K562 (cell line): Measurements from ENCODE around the gene S100P. TPM values are rescaled to one million over a fixed set of nuclear protein-coding genes. Genes with fewer than 3 reads are reported as not detected.

Source experiments
- ATF1 ChIP-seq, 2 experiments: fragments of 450-650 bp in 1 of 2; IDR thresholded peaks; 2 replicates each; pipeline ENCODE4 v1.6.1; 2016; ENCODE audit warnings: missing compliant biosample characterization in 1 of 2, missing genetic modification characterization in 1 of 2
- CEBPB ChIP-seq: fragments of 450-650 bp; IDR thresholded peaks from 2 replicates; pipeline ENCODE4 v1.6.1; 2016; ENCODE audit warnings: missing genetic modification characterization, missing compliant biosample characterization
- CTCF ChIP-seq, 3 experiments: IDR thresholded peaks in 2 of 3; conservative IDR thresholded peaks in 1 of 3; 2 replicates each; pipeline ENCODE4 v1.5.1; 2011 to 2012; ENCODE audit warnings: low read length in 3 of 3, mild to moderate bottlenecking in 3 of 3, control low read depth in 2 of 3, improper control_type of control experiment in 1 of 3, inconsistent platforms in 1 of 3, low read depth in 1 of 3, mixed read lengths in 1 of 3, moderate library complexity in 1 of 3; ENCODE audit not compliant: insufficient read depth in 2 of 3
- MYNN ChIP-seq, 2 experiments: sonication (generic); formaldehyde crosslinking in 1 of 2; IDR thresholded peaks; 2 replicates each; pipeline versions ENCODE4 v1.5.0 to v1.6.1; 2016 to 2020; ENCODE audit warnings: antibody characterized with exemption in 1 of 2, missing genetic modification reagents in 1 of 2
- NRF1 ChIP-seq, 2 experiments: fragments of 450-650 bp; IDR thresholded peaks in 1 of 2; conservative IDR thresholded peaks in 1 of 2; 2 replicates each; pipeline ENCODE4 v1.6.1; 2014; ENCODE audit warnings: mild to moderate bottlenecking in 2 of 2
- SPI1 ChIP-seq: IDR thresholded peaks from 2 replicates; pipeline ENCODE4 v1.6.1; 2011; ENCODE audit warnings: low read depth, low read length, control low read depth, borderline replicate concordance
- TEAD4 ChIP-seq, 2 experiments: sonication (generic) in 1 of 2; formaldehyde crosslinking in 1 of 2; IDR thresholded peaks; 2 replicates each; pipeline versions ENCODE4 v1.6.1 to v1.8.0; 2012 to 2022; ENCODE audit warnings: borderline replicate concordance in 1 of 2, inconsistent platforms in 1 of 2, low read length in 1 of 2, mild to moderate bottlenecking in 1 of 2, missing genetic modification reagents in 1 of 2
- YY1 ChIP-seq, 3 experiments: IDR thresholded peaks; 2 replicates each; pipeline ENCODE4 v1.6.1; 2011; ENCODE audit warnings: low read length in 2 of 3, mild to moderate bottlenecking in 2 of 3, moderate library complexity in 2 of 3, borderline replicate concordance in 1 of 3, control low read depth in 1 of 3, low read depth in 1 of 3; ENCODE audit not compliant: insufficient read depth in 3 of 3, insufficient replicate concordance in 2 of 3, control insufficient read depth in 1 of 3, insufficient read length in 1 of 3; ENCODE audit errors: extremely low read depth in 1 of 3
- ZNF583 ChIP-seq: fragments of 250-450 bp; sonication (Bioruptor Pico); IDR thresholded peaks from 2 replicates; pipeline ENCODE4 v1.4.0; 2020
- polyA plus RNA-seq, 8 experiments: library from polyadenylated mRNA; depleted of rRNA in 4 of 8; stranded (reverse) in 5 of 8; unstranded in 3 of 8; fragments of >200 nt; fragmentation: Nextera tagmentation in 2 of 8; fragmentation: Illumina TruSeq in 1 of 8; extraction: Ambion mirVana in 2 of 8; extraction: Trizol in 1 of 8; gene quantifications; 2 replicates each; pipeline versions ENCODE4 v1.2.1 to v1.2.3, GENCODE V29; 2011 to 2014; ENCODE audit warnings: inconsistent platforms in 1 of 8, missing spikeins in 1 of 8
- total RNA-seq, 7 experiments: library from RNA; depleted of rRNA in 6 of 7; stranded (reverse); fragments of >200 nt in 6 of 7; fragmentation: Illumina TruSeq in 2 of 7; extraction: Trizol in 2 of 7; gene quantifications; 2 replicates each; pipeline versions ENCODE4 v1.2.1 to v1.2.3, GENCODE V29; 2011 to 2021; ENCODE audit warnings: low replicate concordance in 1 of 7
- TF ChIP-seq, protein P1 (sequence below): fragments of 450-650 bp; IDR thresholded peaks from 2 replicates; pipeline ENCODE4 v1.6.1; 2016; ENCODE audit warnings: mild to moderate bottlenecking, moderate library complexity

The S100P gene
- total and polyA plus RNA-seq, 9 of the 15 experiments (the other 6 are each of a cell fraction or from before 2014, with no cell fraction given): 4.1 to 23.8 (median 7.5) TPM

DNA sequence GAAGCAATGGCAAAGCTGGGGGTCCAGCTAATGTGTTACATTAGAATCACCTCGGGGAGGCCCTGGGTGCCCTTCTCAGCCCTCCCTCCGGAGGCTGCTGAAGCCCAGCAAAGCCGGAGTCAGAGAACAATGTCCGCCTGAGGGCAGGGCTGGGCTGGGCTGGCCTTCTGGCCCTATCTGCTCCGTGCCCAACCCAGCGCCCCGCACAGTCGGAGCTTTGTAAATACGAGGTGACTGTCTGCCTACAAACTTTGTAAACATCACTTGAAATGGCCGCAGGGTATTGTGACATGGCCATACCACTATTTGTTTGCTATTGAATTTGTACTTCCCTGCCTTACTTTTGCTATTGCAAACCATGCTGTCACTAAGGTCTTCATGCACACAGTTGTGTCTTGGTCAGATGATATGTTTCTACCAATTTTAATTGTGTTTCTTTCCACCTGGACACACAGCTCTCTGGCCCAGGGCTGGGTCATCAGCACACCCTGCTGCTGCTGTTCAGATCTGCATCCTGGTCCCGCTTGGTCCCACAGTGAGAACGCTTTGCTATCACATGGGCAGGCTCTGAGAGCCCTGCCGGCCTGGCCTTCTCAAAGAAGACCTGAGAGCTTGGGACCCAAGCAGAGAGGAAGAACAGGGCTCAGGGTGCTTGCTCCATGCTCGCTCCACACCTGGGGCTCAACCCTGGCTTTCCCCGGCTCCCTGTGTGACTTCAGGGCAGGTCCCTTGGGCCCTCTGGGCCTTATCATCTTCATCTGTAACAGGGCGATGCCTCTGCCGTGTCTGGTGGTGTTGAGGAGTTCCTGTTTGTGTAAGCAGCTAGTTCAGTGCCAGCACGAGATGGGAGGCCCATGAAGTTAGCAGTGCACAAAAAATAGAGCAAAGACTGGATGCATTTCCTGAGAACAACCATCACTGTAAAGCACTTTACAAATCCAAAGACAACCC lies 2.3 kb downstream of the S100P start (continued):
- TF ChIP-seq, protein P1, sequence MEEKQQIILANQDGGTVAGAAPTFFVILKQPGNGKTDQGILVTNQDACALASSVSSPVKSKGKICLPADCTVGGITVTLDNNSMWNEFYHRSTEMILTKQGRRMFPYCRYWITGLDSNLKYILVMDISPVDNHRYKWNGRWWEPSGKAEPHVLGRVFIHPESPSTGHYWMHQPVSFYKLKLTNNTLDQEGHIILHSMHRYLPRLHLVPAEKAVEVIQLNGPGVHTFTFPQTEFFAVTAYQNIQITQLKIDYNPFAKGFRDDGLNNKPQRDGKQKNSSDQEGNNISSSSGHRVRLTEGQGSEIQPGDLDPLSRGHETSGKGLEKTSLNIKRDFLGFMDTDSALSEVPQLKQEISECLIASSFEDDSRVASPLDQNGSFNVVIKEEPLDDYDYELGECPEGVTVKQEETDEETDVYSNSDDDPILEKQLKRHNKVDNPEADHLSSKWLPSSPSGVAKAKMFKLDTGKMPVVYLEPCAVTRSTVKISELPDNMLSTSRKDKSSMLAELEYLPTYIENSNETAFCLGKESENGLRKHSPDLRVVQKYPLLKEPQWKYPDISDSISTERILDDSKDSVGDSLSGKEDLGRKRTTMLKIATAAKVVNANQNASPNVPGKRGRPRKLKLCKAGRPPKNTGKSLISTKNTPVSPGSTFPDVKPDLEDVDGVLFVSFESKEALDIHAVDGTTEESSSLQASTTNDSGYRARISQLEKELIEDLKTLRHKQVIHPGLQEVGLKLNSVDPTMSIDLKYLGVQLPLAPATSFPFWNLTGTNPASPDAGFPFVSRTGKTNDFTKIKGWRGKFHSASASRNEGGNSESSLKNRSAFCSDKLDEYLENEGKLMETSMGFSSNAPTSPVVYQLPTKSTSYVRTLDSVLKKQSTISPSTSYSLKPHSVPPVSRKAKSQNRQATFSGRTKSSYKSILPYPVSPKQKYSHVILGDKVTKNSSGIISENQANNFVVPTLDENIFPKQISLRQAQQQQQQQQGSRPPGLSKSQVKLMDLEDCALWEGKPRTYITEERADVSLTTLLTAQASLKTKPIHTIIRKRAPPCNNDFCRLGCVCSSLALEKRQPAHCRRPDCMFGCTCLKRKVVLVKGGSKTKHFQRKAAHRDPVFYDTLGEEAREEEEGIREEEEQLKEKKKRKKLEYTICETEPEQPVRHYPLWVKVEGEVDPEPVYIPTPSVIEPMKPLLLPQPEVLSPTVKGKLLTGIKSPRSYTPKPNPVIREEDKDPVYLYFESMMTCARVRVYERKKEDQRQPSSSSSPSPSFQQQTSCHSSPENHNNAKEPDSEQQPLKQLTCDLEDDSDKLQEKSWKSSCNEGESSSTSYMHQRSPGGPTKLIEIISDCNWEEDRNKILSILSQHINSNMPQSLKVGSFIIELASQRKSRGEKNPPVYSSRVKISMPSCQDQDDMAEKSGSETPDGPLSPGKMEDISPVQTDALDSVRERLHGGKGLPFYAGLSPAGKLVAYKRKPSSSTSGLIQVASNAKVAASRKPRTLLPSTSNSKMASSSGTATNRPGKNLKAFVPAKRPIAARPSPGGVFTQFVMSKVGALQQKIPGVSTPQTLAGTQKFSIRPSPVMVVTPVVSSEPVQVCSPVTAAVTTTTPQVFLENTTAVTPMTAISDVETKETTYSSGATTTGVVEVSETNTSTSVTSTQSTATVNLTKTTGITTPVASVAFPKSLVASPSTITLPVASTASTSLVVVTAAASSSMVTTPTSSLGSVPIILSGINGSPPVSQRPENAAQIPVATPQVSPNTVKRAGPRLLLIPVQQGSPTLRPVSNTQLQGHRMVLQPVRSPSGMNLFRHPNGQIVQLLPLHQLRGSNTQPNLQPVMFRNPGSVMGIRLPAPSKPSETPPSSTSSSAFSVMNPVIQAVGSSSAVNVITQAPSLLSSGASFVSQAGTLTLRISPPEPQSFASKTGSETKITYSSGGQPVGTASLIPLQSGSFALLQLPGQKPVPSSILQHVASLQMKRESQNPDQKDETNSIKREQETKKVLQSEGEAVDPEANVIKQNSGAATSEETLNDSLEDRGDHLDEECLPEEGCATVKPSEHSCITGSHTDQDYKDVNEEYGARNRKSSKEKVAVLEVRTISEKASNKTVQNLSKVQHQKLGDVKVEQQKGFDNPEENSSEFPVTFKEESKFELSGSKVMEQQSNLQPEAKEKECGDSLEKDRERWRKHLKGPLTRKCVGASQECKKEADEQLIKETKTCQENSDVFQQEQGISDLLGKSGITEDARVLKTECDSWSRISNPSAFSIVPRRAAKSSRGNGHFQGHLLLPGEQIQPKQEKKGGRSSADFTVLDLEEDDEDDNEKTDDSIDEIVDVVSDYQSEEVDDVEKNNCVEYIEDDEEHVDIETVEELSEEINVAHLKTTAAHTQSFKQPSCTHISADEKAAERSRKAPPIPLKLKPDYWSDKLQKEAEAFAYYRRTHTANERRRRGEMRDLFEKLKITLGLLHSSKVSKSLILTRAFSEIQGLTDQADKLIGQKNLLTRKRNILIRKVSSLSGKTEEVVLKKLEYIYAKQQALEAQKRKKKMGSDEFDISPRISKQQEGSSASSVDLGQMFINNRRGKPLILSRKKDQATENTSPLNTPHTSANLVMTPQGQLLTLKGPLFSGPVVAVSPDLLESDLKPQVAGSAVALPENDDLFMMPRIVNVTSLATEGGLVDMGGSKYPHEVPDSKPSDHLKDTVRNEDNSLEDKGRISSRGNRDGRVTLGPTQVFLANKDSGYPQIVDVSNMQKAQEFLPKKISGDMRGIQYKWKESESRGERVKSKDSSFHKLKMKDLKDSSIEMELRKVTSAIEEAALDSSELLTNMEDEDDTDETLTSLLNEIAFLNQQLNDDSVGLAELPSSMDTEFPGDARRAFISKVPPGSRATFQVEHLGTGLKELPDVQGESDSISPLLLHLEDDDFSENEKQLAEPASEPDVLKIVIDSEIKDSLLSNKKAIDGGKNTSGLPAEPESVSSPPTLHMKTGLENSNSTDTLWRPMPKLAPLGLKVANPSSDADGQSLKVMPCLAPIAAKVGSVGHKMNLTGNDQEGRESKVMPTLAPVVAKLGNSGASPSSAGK: 0 out of 2 replicates have a peak, but pooled peaks have one; percentile 30
- TF ChIP-seq NRF1 (conservative IDR thresholded peaks at IDR 0.05 in 1 of 2, IDR thresholded peaks at IDR 0.05 in 1 of 2) (peak in 1 of 2 experiments; percentile 15; a peak in 1 of 4 replicates), CEBPB (peak; percentile 99), MYNN (IDR thresholded peaks at IDR 0.05) (peak; percentile 50; the same call in 1 of the 2 replicates), MYNN (CRISPR knock-in tag; IDR thresholded peaks at IDR 0.05) (no peak), CTCF (IDR thresholded peaks at IDR 0.05 in 2 of 3, conservative IDR thresholded peaks at IDR 0.05 in 1 of 3; ENCODE audit: insufficient read depth in 2 of 3, low read depth in 1 of 3, low read length in 3 of 3) (peak; percentile 34 to 42 (median 40); a peak in 4 of 6 replicates), TEAD4 (IDR thresholded peaks at IDR 0.05; ENCODE audit: low read length) (0 out of 2 replicates have a peak, but pooled peaks have one; percentile 14), TEAD4 (CRISPR knock-in tag; IDR thresholded peaks at IDR 0.05; ENCODE audit: borderline replicate concordance) (no peak), YY1 (IDR thresholded peaks at IDR 0.05; ENCODE audit: borderline replicate concordance in 1 of 3, control insufficient read depth in 1 of 3, extremely low read depth in 1 of 3, insufficient read depth in 3 of 3, insufficient read length in 1 of 3, insufficient replicate concordance in 2 of 3, low read depth in 1 of 3, low read length in 2 of 3) (peak in 1 of 3 experiments; percentile 39), SPI1 (peak; percentile 50; the same call in 1 of the 2 replicates), ATF1 (CRISPR knock-in tag; IDR thresholded peaks at IDR 0.05) (no peak), ATF1 (tag; IDR thresholded peaks at IDR 0.05) (no peak), ZNF583 (CRISPR knock-in tag) (no peak)
